Measurements from ENCODE around the gene RASSF5. TPM values are rescaled to one million over a fixed set of nuclear protein-coding genes. Genes with fewer than 3 reads are reported as not detected.
A peak's percentile ranks its signal among the peaks of the same experiment; 100 is the strongest.

RASSF5 gene
- total RNA-seq, 4 donors from 2014 or later, result 0.77 to 5.3 (median 3.2) TPM

DNA sequence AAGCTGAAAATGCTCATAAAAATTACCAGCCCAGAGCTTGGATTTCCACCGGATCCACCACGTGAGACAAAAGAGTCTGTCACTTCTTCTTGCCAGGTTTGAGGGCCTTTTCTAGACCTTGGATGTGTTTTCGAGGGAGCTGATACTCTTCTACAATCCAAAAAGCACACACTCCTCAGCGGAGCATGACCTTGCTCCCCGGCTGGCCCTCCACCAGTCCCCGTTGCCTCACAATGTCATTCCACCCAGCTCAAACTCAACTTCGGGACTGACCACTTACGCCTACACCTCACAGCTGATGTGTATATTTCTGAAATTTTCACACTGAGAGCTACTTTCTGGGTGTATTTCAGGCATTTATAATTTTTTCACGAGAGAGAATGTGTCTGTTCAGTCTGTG is 84.4 kb downstream of the RASSF5 start:
- intact Hi-C loops (cut with DNase I; ENCODE audit: low total_unique reads), result no loop called here
- TF ChIP-seq, protein P1, sequence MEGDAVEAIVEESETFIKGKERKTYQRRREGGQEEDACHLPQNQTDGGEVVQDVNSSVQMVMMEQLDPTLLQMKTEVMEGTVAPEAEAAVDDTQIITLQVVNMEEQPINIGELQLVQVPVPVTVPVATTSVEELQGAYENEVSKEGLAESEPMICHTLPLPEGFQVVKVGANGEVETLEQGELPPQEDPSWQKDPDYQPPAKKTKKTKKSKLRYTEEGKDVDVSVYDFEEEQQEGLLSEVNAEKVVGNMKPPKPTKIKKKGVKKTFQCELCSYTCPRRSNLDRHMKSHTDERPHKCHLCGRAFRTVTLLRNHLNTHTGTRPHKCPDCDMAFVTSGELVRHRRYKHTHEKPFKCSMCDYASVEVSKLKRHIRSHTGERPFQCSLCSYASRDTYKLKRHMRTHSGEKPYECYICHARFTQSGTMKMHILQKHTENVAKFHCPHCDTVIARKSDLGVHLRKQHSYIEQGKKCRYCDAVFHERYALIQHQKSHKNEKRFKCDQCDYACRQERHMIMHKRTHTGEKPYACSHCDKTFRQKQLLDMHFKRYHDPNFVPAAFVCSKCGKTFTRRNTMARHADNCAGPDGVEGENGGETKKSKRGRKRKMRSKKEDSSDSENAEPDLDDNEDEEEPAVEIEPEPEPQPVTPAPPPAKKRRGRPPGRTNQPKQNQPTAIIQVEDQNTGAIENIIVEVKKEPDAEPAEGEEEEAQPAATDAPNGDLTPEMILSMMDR (IDR thresholded peaks at IDR 0.05), result no peak
- no peak for TF ChIP-seq POLR2A (IDR thresholded peaks at IDR 0.05)

DNA sequence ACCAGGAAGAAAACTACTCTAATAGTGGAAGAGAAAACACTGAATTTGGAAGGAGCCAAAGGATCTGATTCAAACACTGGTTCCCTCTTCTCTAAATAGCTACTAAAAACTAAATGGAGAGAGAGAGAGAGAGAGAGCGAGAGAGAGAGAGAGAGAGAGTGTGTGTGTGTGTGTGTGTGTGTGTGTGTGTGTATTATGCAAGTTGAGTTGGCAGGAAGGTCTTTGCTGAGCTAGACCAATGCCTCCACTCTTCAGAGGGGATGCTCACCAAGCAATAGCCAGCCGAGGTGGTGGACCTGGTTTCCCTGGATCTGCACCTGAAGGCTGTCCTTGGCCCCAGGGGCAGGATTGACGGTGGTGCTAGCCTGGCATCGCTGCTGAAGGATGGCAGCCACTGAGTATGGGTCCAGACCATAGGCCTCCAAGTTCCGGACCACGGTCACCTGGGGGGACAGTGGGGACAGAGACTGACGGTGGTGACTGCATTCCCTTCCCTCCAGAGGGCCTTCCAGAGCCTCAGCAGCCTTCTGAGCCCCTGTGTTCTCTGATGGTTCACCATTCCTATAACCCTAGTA is 86.1 kb downstream of the RASSF5 start:
- Histone ChIP-seq H3K4me3 (no peak overlapping the region), H3K27ac (no peak overlapping the region), H3K36me3 (no peaks in the 10 kb centered on the region), H3K9me3 (no peaks in the 10 kb centered on the region), H3K4me1 (no peaks in the 10 kb centered on the region), H3K27me3 (no peaks in the 10 kb centered on the region)
- TF ChIP-seq POLR2A (IDR thresholded peaks at IDR 0.05), result no peak
- TF ChIP-seq, protein P1 (IDR thresholded peaks at IDR 0.05), result no peak
- intact Hi-C loops (cut with DNase I; ENCODE audit: low total_unique reads), result no loop called here
- DNase-seq, result no peak

More for the DNA sequence above, 84.4 kb downstream of the RASSF5 start:
- Histone ChIP-seq H3K27ac (peak overlapping the region in 1 of 2 donors; percentile 75), H3K27me3 (no peaks in the 10 kb centered on the region), H3K36me3 (no peaks in the 10 kb centered on the region), H3K4me1 (no peaks in the 10 kb centered on the region), H3K4me3 (no peak overlapping the region), H3K9me3 (no peaks in the 10 kb centered on the region)
- no peak for DNase-seq

DNA sequence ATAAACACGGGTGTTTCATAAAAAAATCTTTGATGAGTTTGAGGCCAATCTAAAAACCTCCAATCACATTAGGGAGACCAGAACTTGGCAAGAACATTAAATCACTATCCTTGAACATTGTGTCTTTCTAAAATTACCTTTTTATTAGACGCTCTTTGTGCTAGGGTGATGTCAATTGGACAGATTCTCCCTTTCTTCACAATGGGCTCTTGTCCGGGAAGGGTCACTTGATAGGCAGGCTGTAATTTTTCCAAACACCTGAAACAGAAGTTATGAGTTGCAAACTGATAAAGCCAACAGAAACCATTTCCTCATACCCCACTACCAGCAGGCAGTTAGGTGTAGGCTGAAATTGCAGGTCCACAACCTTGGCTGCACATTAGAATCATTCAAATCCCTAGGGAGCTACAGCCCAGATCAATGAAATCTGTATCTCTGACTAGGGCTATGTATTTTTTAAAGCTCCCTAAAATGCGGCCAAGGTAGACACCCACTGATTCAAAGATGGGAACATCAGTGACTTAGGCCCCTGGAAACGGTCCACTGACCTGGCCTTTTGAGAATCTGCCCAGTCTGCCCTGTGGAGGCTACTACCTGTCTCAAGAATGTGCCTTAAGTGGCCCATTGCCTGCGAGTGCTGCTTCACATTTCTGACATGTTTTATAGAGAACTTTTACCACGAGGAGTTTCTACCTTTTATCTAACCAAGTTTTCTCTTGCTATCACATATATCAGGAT is 88.4 kb downstream of the RASSF5 start:
- intact Hi-C loops (cut with DNase I; ENCODE audit: low total_unique reads), result no loop called here
- H3K9me3 ChIP-seq, result no peaks in the 10 kb centered on the region
- H3K27ac ChIP-seq, result no peak overlapping the region
- H3K4me3 ChIP-seq, result no peak overlapping the region
- no peaks in the 10 kb centered on the region for H3K27me3 ChIP-seq
- DNase-seq, result no peak
- TF ChIP-seq, protein P1 (IDR thresholded peaks at IDR 0.05), result no peak
- no peak for TF ChIP-seq POLR2A (IDR thresholded peaks at IDR 0.05)
- no peaks in the 10 kb centered on the region for H3K4me1 ChIP-seq
- no peaks in the 10 kb centered on the region for H3K36me3 ChIP-seq

DNA sequence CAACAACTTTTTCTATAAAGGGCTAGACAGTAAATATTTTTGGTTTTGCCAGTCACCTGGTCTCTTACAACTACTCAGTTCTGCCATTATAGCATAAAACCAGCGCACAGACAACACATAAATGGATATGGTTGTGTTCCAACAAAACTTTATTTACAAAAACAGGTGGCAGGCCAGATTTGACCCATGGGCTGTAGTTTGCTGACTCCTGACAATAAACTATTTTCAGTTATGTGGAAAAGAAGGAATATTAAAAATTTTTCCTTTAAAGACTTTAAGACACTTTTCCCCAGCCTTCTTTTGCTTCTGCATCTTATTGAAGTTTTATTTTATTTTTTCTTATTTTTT is 89.0 kb downstream of the RASSF5 start:
- intact Hi-C loops (cut with DNase I; ENCODE audit: low total_unique reads), result no loop called here
- Histone ChIP-seq H3K9me3 (no peaks in the 10 kb centered on the region), H3K4me3 (no peak overlapping the region), H3K27ac (no peak overlapping the region), H3K36me3 (no peaks in the 10 kb centered on the region), H3K4me1 (no peaks in the 10 kb centered on the region), H3K27me3 (no peaks in the 10 kb centered on the region)
- TF ChIP-seq, protein P1 (IDR thresholded peaks at IDR 0.05), result no peak
- no peak for TF ChIP-seq POLR2A (IDR thresholded peaks at IDR 0.05)
- DNase-seq, result no peak

DNA sequence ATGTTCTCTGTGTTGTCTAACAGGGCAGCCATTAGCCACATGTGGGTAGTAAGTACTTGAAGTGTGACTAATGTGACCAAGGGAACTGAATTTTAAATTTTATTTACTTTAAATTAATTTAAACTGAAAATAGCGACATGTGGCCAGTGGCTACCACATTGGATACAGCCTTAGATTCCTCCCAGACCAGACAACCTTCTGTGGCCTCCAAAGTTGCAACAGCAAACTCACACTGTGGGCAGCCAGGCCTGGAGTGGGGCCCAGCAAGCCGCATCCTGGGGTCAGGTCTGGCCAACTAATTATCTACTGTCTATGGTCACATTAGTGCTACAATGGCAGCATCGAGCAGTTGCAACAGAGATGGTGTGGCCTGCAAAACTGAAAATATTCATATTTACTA is 93.2 kb downstream of the RASSF5 start:
- Histone ChIP-seq H3K4me3 (no peak overlapping the region), H3K27ac (no peak overlapping the region), H3K9me3 (no peaks in the 10 kb centered on the region), H3K36me3 (no peaks in the 10 kb centered on the region), H3K27me3 (no peaks in the 10 kb centered on the region), H3K4me1 (no peaks in the 10 kb centered on the region)
- TF ChIP-seq, protein P1 (IDR thresholded peaks at IDR 0.05), result no peak
- no peak for TF ChIP-seq POLR2A (IDR thresholded peaks at IDR 0.05)
- intact Hi-C loops (cut with DNase I; ENCODE audit: low total_unique reads), result no loop called here
- DNase-seq, result no peak

All from uterus (tissue), 4 donors.